Mesenchymal stem cell (in vitro differentiated cells and primary cell): ENCODE measurements around the gene TTI1.

Experiments used
- DNase-seq: peaks from one replicate; pipeline ENCODE4 v3.0.0-alpha.2; 2013
- H2AFZ ChIP-seq: one replicate; pipeline ENCODE4 v1.6.1; 2013; ENCODE audit warnings: low read depth, mild to moderate bottlenecking, control low read depth, inconsistent platforms, low read length, moderate library complexity
- H2AK5ac ChIP-seq: 2 replicates; pipeline ENCODE4 v1.6.1; 2013; ENCODE audit warnings: low read length, moderate library complexity, mild to moderate bottlenecking, inconsistent platforms; ENCODE audit not compliant: severe bottlenecking
- H2BK120ac ChIP-seq: one replicate; pipeline ENCODE4 v1.6.1; 2013; ENCODE audit warnings: low read depth, mild to moderate bottlenecking, inconsistent platforms, low read length, moderate library complexity
- H2BK12ac ChIP-seq, 2 experiments: one replicate each; pipeline ENCODE4 v1.6.1; 2013; ENCODE audit warnings: inconsistent platforms in 2 of 2, low read length in 2 of 2, mild to moderate bottlenecking in 2 of 2, moderate library complexity in 2 of 2, control low read depth in 1 of 2
- H2BK15ac ChIP-seq: one replicate; pipeline ENCODE4 v1.6.1; 2013; ENCODE audit warnings: mild to moderate bottlenecking, low read depth, inconsistent platforms; ENCODE audit not compliant: poor library complexity, severe bottlenecking
- H2BK5ac ChIP-seq: 2 replicates; pipeline ENCODE4 v1.6.1; 2013; ENCODE audit warnings: low read depth, mild to moderate bottlenecking, low read length, control low read depth, inconsistent platforms; ENCODE audit not compliant: poor library complexity, severe bottlenecking
- H3K14ac ChIP-seq, 2 experiments: one replicate each; pipeline ENCODE4 v1.6.1; 2013; ENCODE audit warnings: inconsistent platforms in 2 of 2, low read length in 2 of 2, control low read depth in 1 of 2, mild to moderate bottlenecking in 1 of 2, moderate library complexity in 1 of 2
- H3K18ac ChIP-seq, 2 experiments: one replicate each; pipeline ENCODE4 v1.6.1; 2013; ENCODE audit warnings: inconsistent platforms in 2 of 2, low read length in 2 of 2, control low read depth in 1 of 2, low read depth in 1 of 2, mild to moderate bottlenecking in 1 of 2
- H3K23ac ChIP-seq, 2 experiments: one replicate each; pipeline ENCODE4 v1.6.1; 2013; ENCODE audit warnings: inconsistent platforms in 2 of 2, low read length in 2 of 2, mild to moderate bottlenecking in 2 of 2, moderate library complexity in 2 of 2, control low read depth in 1 of 2
- H3K27ac ChIP-seq: 2 replicates; pipeline ENCODE4 v1.5.1; 2013; ENCODE audit warnings: mild to moderate bottlenecking, moderate library complexity, low read length, control low read depth, inconsistent platforms; ENCODE audit not compliant: poor library complexity, severe bottlenecking
- H3K27me3 ChIP-seq, 2 experiments: 2 replicates each; pipeline versions ENCODE4 v1.6.1 to v1.7.0; 2013; ENCODE audit warnings: low read length in 2 of 2, mild to moderate bottlenecking in 2 of 2, moderate library complexity in 2 of 2, control low read depth in 1 of 2, inconsistent platforms in 1 of 2; ENCODE audit not compliant: control insufficient read depth in 1 of 2, insufficient read depth in 1 of 2
- H3K36me3 ChIP-seq, 2 experiments: 2 replicates each; pipeline versions ENCODE4 v1.6.1 to v1.7.0; 2013; ENCODE audit warnings: low read length in 2 of 2, control low read depth in 1 of 2, inconsistent platforms in 1 of 2, low read depth in 1 of 2, mild to moderate bottlenecking in 1 of 2; ENCODE audit not compliant: insufficient read depth in 2 of 2, control insufficient read depth in 1 of 2
- H3K4ac ChIP-seq, 2 experiments: one replicate each; pipeline ENCODE4 v1.6.1; 2013; ENCODE audit warnings: inconsistent platforms in 2 of 2, low read length in 2 of 2, mild to moderate bottlenecking in 2 of 2, moderate library complexity in 2 of 2, control low read depth in 1 of 2, low read depth in 1 of 2
- H3K4me1 ChIP-seq: 2 replicates; pipeline ENCODE4 v1.6.1; 2013; ENCODE audit warnings: low read depth, low read length, control low read depth; ENCODE audit not compliant: control insufficient read depth, insufficient read depth
- H3K4me2 ChIP-seq: 2 replicates; pipeline ENCODE4 v1.6.1; 2013; ENCODE audit warnings: low read length, mild to moderate bottlenecking, inconsistent platforms; ENCODE audit not compliant: poor library complexity, severe bottlenecking
- H3K4me3 ChIP-seq, 2 experiments: 2 replicates each; pipeline versions ENCODE4 v1.5.1 to v1.7.0; 2013; ENCODE audit warnings: low read length in 2 of 2, mild to moderate bottlenecking in 2 of 2, control low read depth in 1 of 2, low read depth in 1 of 2; ENCODE audit not compliant: insufficient read depth in 1 of 2
- H3K79me1 ChIP-seq: replicated peaks from 2 replicates; pipeline ENCODE4 v1.6.1; 2013; ENCODE audit warnings: mild to moderate bottlenecking, control low read depth, low read length, inconsistent platforms; ENCODE audit not compliant: poor library complexity, severe bottlenecking
- H3K9ac ChIP-seq: 2 replicates; pipeline ENCODE4 v1.7.0; 2013; ENCODE audit warnings: mild to moderate bottlenecking, low read length, moderate library complexity
- H3K9me3 ChIP-seq: 2 replicates; pipeline ENCODE4 v1.7.0; 2013; ENCODE audit warnings: mild to moderate bottlenecking, low read length; ENCODE audit not compliant: control insufficient read depth
- H4K8ac ChIP-seq: one replicate; pipeline ENCODE4 v1.6.1; 2013; ENCODE audit warnings: inconsistent platforms, mild to moderate bottlenecking, low read length, moderate library complexity
- H4K91ac ChIP-seq: one replicate; pipeline ENCODE4 v1.6.1; 2013; ENCODE audit warnings: mild to moderate bottlenecking, low read length, inconsistent platforms
- WGBS: methylation state at CpG from one replicate; pipeline ENCODE4 v1.1.7; 2013; ENCODE audit warnings: mixed read lengths; 5-methylcytosine and 5-hydroxymethylcytosine counted together

Gene TTI1

DNA sequence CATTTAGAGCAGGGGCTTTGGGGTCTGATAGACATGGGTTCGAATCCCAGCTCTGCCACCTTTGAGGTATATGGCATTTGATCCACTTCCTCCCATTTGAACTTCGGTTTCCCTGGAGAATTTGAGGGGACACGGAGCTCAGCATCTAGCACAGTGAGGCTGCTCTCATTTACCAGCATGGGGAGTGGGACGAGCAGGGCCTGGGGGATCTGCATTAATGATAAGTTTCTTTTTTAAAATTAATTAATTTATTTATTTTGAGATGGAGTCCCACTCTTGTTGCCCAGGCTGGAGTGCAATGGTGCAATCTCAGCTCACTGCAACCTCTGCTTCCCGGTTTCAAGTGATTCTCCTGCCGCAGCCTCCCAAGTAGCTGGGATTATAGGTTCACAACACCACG, 77.7 kb downstream of the TTI1 start:
- no peak for DNase-seq
- Histone ChIP-seq H3K27me3 (peaks cover 19 to 37% of the 10 kb centered on the region in 2 experiments), H3K4me3 (no peak overlapping the region), H3K4me2 (no peak overlapping the region), H2AFZ (no peak overlapping the region), H3K4ac (no peak overlapping the region), H3K18ac (no peak overlapping the region), H4K91ac (no peak overlapping the region), H3K9me3 (peaks cover 7% of the 10 kb centered on the region), H3K14ac (no peak overlapping the region), H3K79me1 (no peaks in the 10 kb centered on the region), H2BK12ac (no peak overlapping the region), H3K9ac (no peak overlapping the region), H3K4me1 (no peaks in the 10 kb centered on the region), H2BK120ac (no peak overlapping the region), H2BK15ac (no peak overlapping the region), H2AK5ac (no peak overlapping the region), H2BK5ac (no peak overlapping the region), H3K27ac (no peak overlapping the region), H3K23ac (no peak overlapping the region), H4K8ac (no peak overlapping the region), H3K36me3 (no peaks in the 10 kb centered on the region)
- WGBS, result 90% methylated on average over 6 of the region's 7 CpGs

- H2AFZ ChIP-seq, result no peak overlapping the region
- no peak overlapping the region for H4K8ac ChIP-seq
- no peaks in the 10 kb centered on the region for H3K79me1 ChIP-seq
- no peak overlapping the region for H2BK15ac ChIP-seq
- H3K18ac ChIP-seq, result no peak overlapping the region
- 87% methylated on average over 14 of the region's 14 CpGs for WGBS
- H3K36me3 ChIP-seq, result no peaks in the 10 kb centered on the region
- H3K9me3 ChIP-seq, result peaks cover 7% of the 10 kb centered on the region
- peaks cover 19 to 37% of the 10 kb centered on the region in 2 experiments for H3K27me3 ChIP-seq
- no peak overlapping the region for H3K23ac ChIP-seq
- no peak overlapping the region for H4K91ac ChIP-seq
- no peak overlapping the region for H3K4ac ChIP-seq
- no peak overlapping the region for H3K9ac ChIP-seq
- H2BK12ac ChIP-seq, result no peak overlapping the region
- no peak overlapping the region for H2BK120ac ChIP-seq
- no peak overlapping the region for H3K4me2 ChIP-seq
- H3K4me3 ChIP-seq, result no peak overlapping the region
- no peak for DNase-seq
- H3K14ac ChIP-seq, result no peak overlapping the region
- no peak overlapping the region for H3K27ac ChIP-seq
- no peak overlapping the region for H2AK5ac ChIP-seq
- no peaks in the 10 kb centered on the region for H3K4me1 ChIP-seq
- no peak overlapping the region for H2BK5ac ChIP-seq
Observed at GRCh38 chr20:37954626-37955025, 78.6 kb downstream of the TTI1 start.

- Histone ChIP-seq H4K8ac (no peak overlapping the region), H3K36me3 (no peaks in the 10 kb centered on the region), H2AK5ac (no peak overlapping the region), H4K91ac (no peak overlapping the region), H3K9ac (no peak overlapping the region), H3K9me3 (peaks cover 4% of the 10 kb centered on the region), H3K4me1 (no peaks in the 10 kb centered on the region), H3K27ac (no peak overlapping the region), H3K18ac (no peak overlapping the region), H3K23ac (no peak overlapping the region), H2AFZ (no peak overlapping the region), H3K14ac (no peak overlapping the region), H2BK120ac (no peak overlapping the region), H3K4me2 (no peak overlapping the region), H2BK12ac (no peak overlapping the region), H3K4me3 (no peak overlapping the region), H2BK15ac (no peak overlapping the region), H3K27me3 (peaks cover 19 to 37% of the 10 kb centered on the region in 2 experiments), H2BK5ac (no peak overlapping the region), H3K79me1 (no peaks in the 10 kb centered on the region), H3K4ac (no peak overlapping the region)
- WGBS, result 88% methylated on average over 4 of the region's 5 CpGs
- DNase-seq, result no peak
Observed at GRCh38 chr20:37954190-37954589, 79.1 kb downstream of the TTI1 start.

GRCh38 chr20:37948956-37949355, 84.3 kb downstream of the TTI1 start:
- Histone ChIP-seq H3K18ac (no peak overlapping the region), H3K9ac (no peak overlapping the region), H3K14ac (no peak overlapping the region), H4K91ac (no peak overlapping the region), H3K27me3 (peaks cover 7 to 25% of the 10 kb centered on the region in 2 experiments), H2AK5ac (no peak overlapping the region), H3K79me1 (no peaks in the 10 kb centered on the region), H3K4me1 (no peaks in the 10 kb centered on the region), H2AFZ (no peak overlapping the region), H2BK12ac (no peak overlapping the region), H3K4ac (no peak overlapping the region), H3K36me3 (no peaks in the 10 kb centered on the region), H3K27ac (no peak overlapping the region), H3K9me3 (peaks cover 17% of the 10 kb centered on the region), H3K4me3 (no peak overlapping the region), H3K4me2 (no peak overlapping the region), H2BK5ac (no peak overlapping the region), H2BK120ac (no peak overlapping the region), H4K8ac (no peak overlapping the region), H2BK15ac (no peak overlapping the region), H3K23ac (no peak overlapping the region)
- 92% methylated on average over 11 of the region's 11 CpGs for WGBS
- no peak for DNase-seq
